GM12878 (cell line): ENCODE measurements around the gene N4BP2L2. TPM values are rescaled to one million over a fixed set of nuclear protein-coding genes. Genes with fewer than 3 reads are reported as not detected.

Experiments
- ATAC-seq: fragments of 200-7000 bp; cut with Tn5 transposase; 3 replicates; pipeline ENCODE4 v1.9.1; 2020; ENCODE audit warnings: mild to moderate bottlenecking, moderate library complexity
- BruUV-seq: library from RNA; stranded (reverse); fragments of 400-500 nt; replicated peaks from 2 replicates; lab custom pipeline; 2021; lab: Mats Ljungman, UMichigan
- CTCF ChIA-PET: fragments of 300-600 bp; sonication (Branson Sonifier 250); formaldehyde crosslinking; extraction: SDS; loops from one replicate; lab custom pipeline; 2021; ENCODE audit warnings: inconsistent platforms; lab: Yijun Ruan, JAX
- POLR2A ChIA-PET: fragments of 350-600 bp; formaldehyde crosslinking; extraction: SDS; loops from one replicate; lab custom pipeline; 2021; ENCODE audit warnings: inconsistent platforms; lab: Charles Lee
- RAD21 ChIA-PET: fragments of 300-600 bp; sonication (Branson Sonifier 250); formaldehyde crosslinking; loops from one replicate; lab custom pipeline; 2023; ENCODE audit warnings: antibody characterized with exemption; ENCODE audit not compliant: unreplicated experiment; lab: Charles Lee
- SMC1A ChIA-PET: fragments of 300-600 bp; sonication (Branson Sonifier 250); formaldehyde crosslinking; loops from one replicate; lab custom pipeline; 2023; ENCODE audit not compliant: unreplicated experiment, uncharacterized antibody; lab: Charles Lee
- DNase-seq: peaks from one replicate; pipeline ENCODE4 v3.0.0-alpha.2; 2011; ENCODE audit warnings: low read depth, low spot score
- FAIRE-seq: peaks from 3 replicates; lab custom pipeline; 2011; peaks lifted over from hg19 to GRCh38; lab: Jason Lieb, UNC
- H2AFZ ChIP-seq: 2 replicates; pipeline ENCODE4 v1.6.0; 2011; ENCODE audit warnings: low read depth, low read length, control low read depth; ENCODE audit not compliant: control insufficient read depth
- H3K27ac ChIP-seq: 2 replicates; pipeline ENCODE4 v1.5.1; 2011; ENCODE audit warnings: control low read depth; ENCODE audit not compliant: control insufficient read depth, insufficient read depth
- H3K27me3 ChIP-seq, 2 experiments: replicated peaks in 1 of 2; 2 replicates each; pipeline versions ENCODE4 v1.6.0 to v1.6.1; 2011; ENCODE audit warnings: low read length in 1 of 2; ENCODE audit not compliant: control insufficient read depth in 2 of 2, insufficient read depth in 2 of 2
- H3K36me3 ChIP-seq, 2 experiments: 2 replicates each; pipeline ENCODE4 v1.5.1; 2011; ENCODE audit warnings: low read length in 1 of 2; ENCODE audit not compliant: control insufficient read depth in 2 of 2, insufficient read depth in 2 of 2
- H3K4me1 ChIP-seq: 2 replicates; pipeline ENCODE4 v1.6.1; 2011; ENCODE audit warnings: mild to moderate bottlenecking, low read length, moderate library complexity, mixed read lengths; ENCODE audit not compliant: control insufficient read depth, insufficient read depth
- H3K4me2 ChIP-seq: 2 replicates; pipeline ENCODE4 v1.6.0; 2011; ENCODE audit warnings: control low read depth; ENCODE audit not compliant: control insufficient read depth, insufficient read depth
- H3K4me3 ChIP-seq: fragments of 200-600 bp; sonication (generic); 2 replicates; pipeline ENCODE4 v1.5.1; 2016
- H3K79me2 ChIP-seq: 2 replicates; pipeline ENCODE4 v1.6.0; 2011; ENCODE audit warnings: low read length; ENCODE audit not compliant: control insufficient read depth, insufficient read depth
- H3K9ac ChIP-seq: 2 replicates; pipeline ENCODE4 v1.8.0; 2011; ENCODE audit warnings: low read length, control low read depth, mixed read lengths; ENCODE audit not compliant: control insufficient read depth, insufficient read depth
- H3K9me3 ChIP-seq: replicated peaks from 3 replicates; pipeline ENCODE4 v1.5.1; 2011; ENCODE audit warnings: mild to moderate bottlenecking, low read length; ENCODE audit not compliant: control insufficient read depth, insufficient read depth
- H4K20me1 ChIP-seq: 2 replicates; pipeline ENCODE4 v1.6.0; 2011; ENCODE audit not compliant: control insufficient read depth, insufficient read depth
- BCL11A ChIP-seq: IDR thresholded peaks from 2 replicates; pipeline ENCODE4 v1.6.1; 2011; ENCODE audit warnings: low read depth, low read length
- CBFB ChIP-seq: IDR thresholded peaks from 2 replicates; pipeline ENCODE4 v1.6.1; 2016; ENCODE audit warnings: antibody characterized with exemption, low read depth
- CREB1 ChIP-seq: IDR thresholded peaks from 2 replicates; pipeline ENCODE4 v1.6.1; 2012; ENCODE audit warnings: low read depth, mild to moderate bottlenecking, inconsistent platforms
- FOXK2 ChIP-seq: fragments of 450-650 bp; IDR thresholded peaks from 2 replicates; pipeline ENCODE4 v1.6.1; 2017; ENCODE audit warnings: mild to moderate bottlenecking, moderate library complexity
- GATAD2B ChIP-seq: fragments of 450-650 bp; conservative IDR thresholded peaks from 2 replicates; pipeline ENCODE4 v1.6.1; 2017; ENCODE audit warnings: low read depth, mild to moderate bottlenecking, moderate library complexity
- HDAC6 ChIP-seq: fragments of 200-600 bp; sonication (generic); IDR thresholded peaks from one replicate; pipeline ENCODE4 v1.8.0; 2017; ENCODE audit warnings: antibody characterized with exemption; ENCODE audit not compliant: unreplicated experiment
- MTA2 ChIP-seq: fragments of 450-650 bp; IDR thresholded peaks from 2 replicates; pipeline ENCODE4 v1.6.1; 2016; ENCODE audit warnings: low read depth, mild to moderate bottlenecking, moderate library complexity
- POLR2AphosphoS2 ChIP-seq: IDR thresholded peaks from 2 replicates; pipeline ENCODE4 v1.6.1; 2011; ENCODE audit warnings: low read depth, mild to moderate bottlenecking, low read length, improper control_type of control experiment, moderate library complexity
- SUPT20H ChIP-seq: IDR thresholded peaks from 2 replicates; pipeline ENCODE4 v1.6.1; 2011; ENCODE audit warnings: low read depth, mild to moderate bottlenecking, low read length, moderate library complexity, borderline replicate concordance; ENCODE audit not compliant: control insufficient read depth
- WGBS: methylation state at CpG from one replicate; pipeline ENCODE4 v1.1.6; 2016; ENCODE audit warnings: low lambda C conversion rate; ENCODE audit not compliant: insufficient replicate concordance, insufficient coverage; ENCODE audit errors: missing lambda C conversion rate; 5-methylcytosine and 5-hydroxymethylcytosine counted together
- in situ Hi-C: fragments of 300-500 bp; cut with MboI; formaldehyde crosslinking; loops from 9 replicates; pipeline ENCODE4 v1.14.3; 2018; ENCODE audit warnings: mixed read lengths
- intact Hi-C: fragments of 100-400 bp; cut with micrococcal nuclease; formaldehyde crosslinking; loops from one replicate; pipeline ENCODE4 v1.14.2; 2022; ENCODE audit not compliant: unreplicated experiment
- polyA plus RNA-seq, 11 experiments: library from polyadenylated mRNA; depleted of rRNA in 4 of 11; unstranded in 6 of 11; stranded (reverse) in 5 of 11; fragments of >200 nt; fragmentation: Nextera tagmentation in 4 of 11; fragmentation: Illumina TruSeq in 1 of 11; extraction: Ambion mirVana in 4 of 11; extraction: Trizol in 1 of 11; gene quantifications; 1 replicate in 1 of 11; 2 replicates in 10 of 11; pipeline versions ENCODE4 v1.2.1 to v1.2.3, GENCODE V29; 2011 to 2016; ENCODE audit warnings: inconsistent platforms in 2 of 11, missing spikeins in 2 of 11, low read depth in 1 of 11
- total RNA-seq, 4 experiments: library from RNA; depleted of rRNA in 3 of 4; stranded (reverse); fragments of >200 nt in 3 of 4; fragmentation: Illumina TruSeq in 1 of 4; extraction: Trizol in 1 of 4; gene quantifications; 2 replicates each; pipeline versions ENCODE4 v1.2.1 to v1.2.3, GENCODE V29; 2013 to 2021
- TF ChIP-seq, protein P1 (sequence below): IDR thresholded peaks from 2 replicates; pipeline ENCODE4 v1.6.1; 2011; ENCODE audit warnings: mild to moderate bottlenecking, low read depth, low read length, moderate library complexity; ENCODE audit not compliant: insufficient replicate concordance
- TF ChIP-seq, protein P2 (sequence below): fragments of 450-650 bp; IDR thresholded peaks from 2 replicates; pipeline ENCODE4 v1.6.1; 2017; ENCODE audit warnings: borderline replicate concordance
- TF ChIP-seq, protein P3 (sequence below): fragments of 150-350 bp; IDR thresholded peaks from 2 replicates; pipeline ENCODE4 v1.6.1; 2016; ENCODE audit warnings: low read depth, low read length
- TF ChIP-seq, protein P4 (sequence below): IDR thresholded peaks from 2 replicates; pipeline ENCODE4 v1.6.1; 2011; ENCODE audit warnings: low read depth, mild to moderate bottlenecking, low read length, moderate library complexity, borderline replicate concordance; ENCODE audit errors: extremely low read depth

Gene N4BP2L2
- total and polyA plus RNA-seq, 10 of the 15 experiments (the other 5 are each of a cell fraction or from before 2014, with no cell fraction given): 41.7 to 87.1 (median 61.2) TPM

DNA sequence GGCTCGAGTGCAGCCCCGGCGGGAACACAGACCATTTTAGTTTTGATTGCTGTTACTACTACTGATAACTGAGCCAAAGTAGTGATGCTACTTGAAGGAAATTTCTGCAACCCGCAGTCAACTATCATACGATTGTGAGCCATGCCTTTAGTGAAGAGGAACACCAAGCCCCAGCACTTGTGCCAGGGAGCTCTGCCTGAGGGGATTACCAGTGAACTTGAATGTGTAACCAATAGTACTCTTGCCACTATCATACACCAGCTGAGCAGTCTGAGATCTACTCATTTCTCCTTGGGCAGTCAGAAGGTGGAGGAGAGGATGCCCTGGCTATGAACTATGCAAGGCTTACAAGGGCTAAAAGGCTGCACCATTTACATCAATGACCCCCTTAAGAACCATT, 61.7 kb downstream of the N4BP2L2 start (continued):
- TF ChIP-seq, protein P1, sequence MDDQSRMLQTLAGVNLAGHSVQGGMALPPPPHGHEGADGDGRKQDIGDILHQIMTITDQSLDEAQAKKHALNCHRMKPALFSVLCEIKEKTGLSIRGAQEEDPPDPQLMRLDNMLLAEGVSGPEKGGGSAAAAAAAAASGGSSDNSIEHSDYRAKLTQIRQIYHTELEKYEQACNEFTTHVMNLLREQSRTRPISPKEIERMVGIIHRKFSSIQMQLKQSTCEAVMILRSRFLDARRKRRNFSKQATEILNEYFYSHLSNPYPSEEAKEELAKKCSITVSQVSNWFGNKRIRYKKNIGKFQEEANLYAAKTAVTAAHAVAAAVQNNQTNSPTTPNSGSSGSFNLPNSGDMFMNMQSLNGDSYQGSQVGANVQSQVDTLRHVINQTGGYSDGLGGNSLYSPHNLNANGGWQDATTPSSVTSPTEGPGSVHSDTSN: no peak
- TF ChIP-seq GATAD2B (no peak), BCL11A (no peak), FOXK2 (no peak), CREB1 (no peak)

DNA sequence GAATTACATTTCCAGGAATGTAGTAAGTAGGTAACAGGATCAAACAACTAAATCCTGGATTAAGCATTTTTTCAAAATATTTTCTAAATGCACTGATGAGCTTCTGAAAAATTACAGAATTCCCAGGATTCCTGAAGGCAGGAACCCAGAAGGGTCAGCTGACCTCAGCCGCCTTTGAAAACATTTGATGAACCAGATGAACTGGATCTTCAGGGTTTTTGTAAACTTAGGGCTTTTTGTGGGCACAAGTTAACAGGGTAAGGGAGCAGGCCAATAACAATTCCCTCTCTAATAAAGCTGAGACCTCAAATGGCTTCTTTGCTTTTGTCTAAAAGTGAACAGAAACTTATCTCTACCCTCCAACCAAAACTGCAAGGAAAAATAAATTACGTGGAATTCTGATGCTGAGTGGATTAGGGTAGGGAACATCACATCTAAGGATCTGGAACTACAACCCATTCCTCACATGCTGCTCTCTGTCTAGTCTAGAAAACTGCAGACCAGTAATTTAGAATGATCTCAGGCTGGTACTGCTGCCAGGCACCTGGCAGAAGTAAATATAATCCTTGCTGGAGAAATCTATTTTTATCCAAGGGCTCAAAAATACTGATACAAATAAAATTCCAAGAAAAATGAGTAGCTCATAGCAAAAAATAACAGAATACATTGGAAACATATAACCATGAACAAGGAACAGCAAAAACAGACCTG, 62.4 kb downstream of the N4BP2L2 start:
- CTCF ChIA-PET: interaction anchor here (0.9 to 1.3 kb wide), 2 partner anchors 28 to 104 kb away, joined by 3 to 5 read pairs; no protein-coding TSS in a partner anchor
- H3K4me1 ChIP-seq: peaks cover 13% of the 10 kb centered on the region
- intact Hi-C loops (no loop called here), in situ Hi-C loops (no loop called here)
- RAD21 ChIA-PET: interaction anchor here (1.5 kb wide), 1 partner anchor 55 kb away, joined by 6 read pairs; no protein-coding TSS in a partner anchor
- WGBS: 98% methylated on average over 2 of the region's 2 CpGs
- H3K27ac ChIP-seq: no peak overlapping the region
- H2AFZ ChIP-seq: no peak overlapping the region
- BruUV-seq: no TSS peak
- no peaks in the 10 kb centered on the region for H3K79me2 ChIP-seq
- SMC1A ChIA-PET: interaction anchor here (1.5 kb wide), 1 partner anchor 32 kb away, joined by 3 read pairs; no protein-coding TSS in a partner anchor
- H3K9ac ChIP-seq: no peak overlapping the region
- no peak for DNase-seq
- H3K9me3 ChIP-seq: no peaks in the 10 kb centered on the region
- H4K20me1 ChIP-seq: no peaks in the 10 kb centered on the region
- H3K4me3 ChIP-seq: no peak overlapping the region
- POLR2A ChIA-PET: no interaction called here
- FAIRE-seq: no peak
- no peak for ATAC-seq
- no peaks in the 10 kb centered on the region for H3K36me3 ChIP-seq
- no peaks in the 10 kb centered on the region for H3K27me3 ChIP-seq
- H3K4me2 ChIP-seq: no peak overlapping the region
- no peak for TF ChIP-seq GATAD2B
- TF ChIP-seq HDAC6: no peak
- no peak for TF ChIP-seq POLR2AphosphoS2
- TF ChIP-seq, protein P2, sequence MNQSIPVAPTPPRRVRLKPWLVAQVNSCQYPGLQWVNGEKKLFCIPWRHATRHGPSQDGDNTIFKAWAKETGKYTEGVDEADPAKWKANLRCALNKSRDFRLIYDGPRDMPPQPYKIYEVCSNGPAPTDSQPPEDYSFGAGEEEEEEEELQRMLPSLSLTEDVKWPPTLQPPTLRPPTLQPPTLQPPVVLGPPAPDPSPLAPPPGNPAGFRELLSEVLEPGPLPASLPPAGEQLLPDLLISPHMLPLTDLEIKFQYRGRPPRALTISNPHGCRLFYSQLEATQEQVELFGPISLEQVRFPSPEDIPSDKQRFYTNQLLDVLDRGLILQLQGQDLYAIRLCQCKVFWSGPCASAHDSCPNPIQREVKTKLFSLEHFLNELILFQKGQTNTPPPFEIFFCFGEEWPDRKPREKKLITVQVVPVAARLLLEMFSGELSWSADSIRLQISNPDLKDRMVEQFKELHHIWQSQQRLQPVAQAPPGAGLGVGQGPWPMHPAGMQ: no peak
- TF ChIP-seq SUPT20H: no peak
- TF ChIP-seq MTA2: no peak
- TF ChIP-seq, protein P3, sequence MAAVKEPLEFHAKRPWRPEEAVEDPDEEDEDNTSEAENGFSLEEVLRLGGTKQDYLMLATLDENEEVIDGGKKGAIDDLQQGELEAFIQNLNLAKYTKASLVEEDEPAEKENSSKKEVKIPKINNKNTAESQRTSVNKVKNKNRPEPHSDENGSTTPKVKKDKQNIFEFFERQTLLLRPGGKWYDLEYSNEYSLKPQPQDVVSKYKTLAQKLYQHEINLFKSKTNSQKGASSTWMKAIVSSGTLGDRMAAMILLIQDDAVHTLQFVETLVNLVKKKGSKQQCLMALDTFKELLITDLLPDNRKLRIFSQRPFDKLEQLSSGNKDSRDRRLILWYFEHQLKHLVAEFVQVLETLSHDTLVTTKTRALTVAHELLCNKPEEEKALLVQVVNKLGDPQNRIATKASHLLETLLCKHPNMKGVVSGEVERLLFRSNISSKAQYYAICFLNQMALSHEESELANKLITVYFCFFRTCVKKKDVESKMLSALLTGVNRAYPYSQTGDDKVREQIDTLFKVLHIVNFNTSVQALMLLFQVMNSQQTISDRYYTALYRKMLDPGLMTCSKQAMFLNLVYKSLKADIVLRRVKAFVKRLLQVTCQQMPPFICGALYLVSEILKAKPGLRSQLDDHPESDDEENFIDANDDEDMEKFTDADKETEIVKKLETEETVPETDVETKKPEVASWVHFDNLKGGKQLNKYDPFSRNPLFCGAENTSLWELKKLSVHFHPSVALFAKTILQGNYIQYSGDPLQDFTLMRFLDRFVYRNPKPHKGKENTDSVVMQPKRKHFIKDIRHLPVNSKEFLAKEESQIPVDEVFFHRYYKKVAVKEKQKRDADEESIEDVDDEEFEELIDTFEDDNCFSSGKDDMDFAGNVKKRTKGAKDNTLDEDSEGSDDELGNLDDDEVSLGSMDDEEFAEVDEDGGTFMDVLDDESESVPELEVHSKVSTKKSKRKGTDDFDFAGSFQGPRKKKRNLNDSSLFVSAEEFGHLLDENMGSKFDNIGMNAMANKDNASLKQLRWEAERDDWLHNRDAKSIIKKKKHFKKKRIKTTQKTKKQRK: no peak
- TF ChIP-seq CBFB: no peak
- TF ChIP-seq, protein P4, sequence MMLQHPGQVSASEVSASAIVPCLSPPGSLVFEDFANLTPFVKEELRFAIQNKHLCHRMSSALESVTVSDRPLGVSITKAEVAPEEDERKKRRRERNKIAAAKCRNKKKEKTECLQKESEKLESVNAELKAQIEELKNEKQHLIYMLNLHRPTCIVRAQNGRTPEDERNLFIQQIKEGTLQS: no peak
